Adrenal gland (tissue), 12 donors: ENCODE data around the gene PRR16. TPM values are rescaled to one million over a fixed set of nuclear protein-coding genes. Genes with fewer than 3 reads are reported as not detected.

Experiments
- DNase-seq, 7 donors: peaks; one replicate each; pipeline ENCODE4 v3.0.0-alpha.2; 2019 to 2020
- H3K27ac ChIP-seq, 5 donors: fragments of 200-600 bp; sonication (generic) in 4 of 5; 1 replicate in 3 of 5; 2 replicates in 2 of 5; pipeline versions ENCODE4 v1.5.1 to v1.8.0; 2016 to 2020; ENCODE audit warnings: mild to moderate bottlenecking in 1 of 5
- H3K27me3 ChIP-seq: fragments of 200-600 bp; 2 replicates; pipeline ENCODE4 v1.8.0; 2021
- H3K36me3 ChIP-seq, 2 donors: fragments of 200-600 bp; replicated peaks in 1 of 2; 1 replicate in 1 of 2; 2 replicates in 1 of 2; pipeline versions ENCODE4 v1.5.1 to v1.8.0; 2018 to 2022
- H3K4me1 ChIP-seq, 2 donors: fragments of 200-600 bp; replicated peaks in 1 of 2; 1 replicate in 1 of 2; 2 replicates in 1 of 2; pipeline versions ENCODE4 v1.5.1 to v1.8.0; 2018 to 2021
- H3K4me3 ChIP-seq, 4 donors: fragments of 200-600 bp; sonication (generic) in 3 of 4; one replicate each; pipeline ENCODE4 v1.5.1; 2016 to 2018
- H3K9me3 ChIP-seq, 3 donors: fragments of 200-600 bp; sonication (generic) in 1 of 3; replicated peaks in 1 of 3; 1 replicate in 2 of 3; 2 replicates in 1 of 3; pipeline versions ENCODE4 v1.5.1 to v1.8.0; 2016 to 2021
- CTCF ChIP-seq, 6 experiments: fragments of 450-650 bp in 4 of 6; fragments of 200-600 bp in 2 of 6; sonication (generic) in 1 of 6; IDR thresholded peaks; 1 replicate in 5 of 6; 2 replicates in 1 of 6; pipeline versions ENCODE4 v1.5.1 to v1.8.0; 2016 to 2021; ENCODE audit warnings: antibody characterized with exemption in 6 of 6, mild to moderate bottlenecking in 2 of 6, moderate library complexity in 1 of 6
- POLR2A ChIP-seq, 2 donors: fragments of 450-650 bp; IDR thresholded peaks; one replicate each; pipeline ENCODE4 v1.6.1; 2017; ENCODE audit warnings: antibody characterized with exemption in 2 of 2, mild to moderate bottlenecking in 2 of 2, moderate library complexity in 1 of 2
- whole genome bisulfite sequencing, 4 donors: extraction: QIAGEN DNeasy Blood & Tissue Kit in 2 of 4; methylation state at CpG; one replicate each; pipeline versions ENCODE4 v1.1.5 to v1.1.7; 2013 to 2017; 5-methylcytosine and 5-hydroxymethylcytosine counted together
- intact Hi-C, 2 donors: fragments of 100-400 bp; cut with DNase I; formaldehyde crosslinking; loops; one replicate each; pipeline versions ENCODE4 v1.14.1 to v1.15.0; 2022 to 2023
- polyA plus RNA-seq, 3 donors: library from polyadenylated mRNA; stranded (reverse); fragments of 200-250 nt in 2 of 3; fragments of 350-450 nt in 1 of 3; fragmentation: Illumina TruSeq in 1 of 3; extraction: RNeasy Lipid Tissue Mini Kit (QIAGEN cat#74804) in 1 of 3; gene quantifications; one replicate each; pipeline ENCODE4 v1.2.3, GENCODE V29; 2013 to 2014
- total RNA-seq, 9 donors: library from RNA; depleted of rRNA in 4 of 9; stranded (reverse); fragments of >200 nt in 4 of 9; fragments of 120-200 nt in 1 of 9; fragmentation: NEBNext Ultra II Directional in 1 of 9; extraction: Animal tissue kit (Norgen Biotek cat#: 25700) in 1 of 9; gene quantifications; one replicate each; pipeline versions ENCODE4 v1.1.0 to v1.2.4, GENCODE V29; 2013 to 2023
- donor health status: healthy with polysubstance abuse.
- donor health status: Bipolar disorder and iron deficiency.
- donor health status: DM: yes; HTN: yes; CAD: no.
- donor health status: DM: no; HTN: no; CAD: no.
- donor health status: DM: no; HTN: no; CAD: no.
- donor health status: DM: yes; HTN: yes; CAD: no.

Gene PRR16
- total and polyA plus RNA-seq, 12 donors = 0.17 to 22.6 (median 3.0) TPM

DNA sequence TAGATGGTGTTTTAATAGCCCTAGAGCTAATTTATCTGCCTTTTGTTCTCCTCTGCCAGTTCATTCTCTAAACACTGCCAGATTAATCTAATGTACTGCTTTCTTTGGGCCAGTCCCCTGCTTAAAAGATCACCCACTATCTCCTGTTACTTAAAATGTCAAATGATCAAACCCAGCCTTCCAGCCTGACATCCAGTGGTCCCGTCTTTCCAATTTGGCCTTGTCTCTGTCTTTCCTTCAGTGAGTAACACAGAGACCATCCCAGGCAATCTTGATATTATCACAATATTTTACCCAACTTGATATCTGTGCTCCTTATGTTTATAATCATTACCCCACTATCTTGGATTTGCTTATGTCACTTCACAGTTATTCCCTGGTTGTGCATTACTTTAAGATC lies 12.0 kb downstream of the PRR16 start:
- no peak for DNase-seq

GRCh38 chr5:120479066-120479465 lies 15.0 kb downstream of the PRR16 start:
- no peaks in the 10 kb centered on the region for H3K4me1 ChIP-seq
- no peak for TF ChIP-seq CTCF (IDR thresholded peaks at IDR 0.05)
- TF ChIP-seq POLR2A (IDR thresholded peaks at IDR 0.05) = no peak
- H3K27me3 ChIP-seq = no peaks in the 10 kb centered on the region
- intact Hi-C loops = no loop called here
- H3K36me3 ChIP-seq = no peaks in the 10 kb centered on the region
- no peak overlapping the region for H3K27ac ChIP-seq
- no peaks in the 10 kb centered on the region for H3K9me3 ChIP-seq
- no peak for DNase-seq
- H3K4me3 ChIP-seq = no peak overlapping the region
- 67 to 85% (median 77%) methylated on average over 4 of the region's 4 CpGs for WGBS, 4 donors

More for the DNA sequence above, 12.0 kb downstream of the PRR16 start:
- intact Hi-C loops = no loop called here
- H3K36me3 ChIP-seq = no peaks in the 10 kb centered on the region
- no peak overlapping the region for H3K27ac ChIP-seq
- H3K27me3 ChIP-seq = no peaks in the 10 kb centered on the region
- 53 to 59% (median 56%) methylated on average over 1 of the region's 1 CpG for WGBS, 4 donors
- no peaks in the 10 kb centered on the region for H3K9me3 ChIP-seq
- no peaks in the 10 kb centered on the region for H3K4me1 ChIP-seq
- H3K4me3 ChIP-seq = no peak overlapping the region
- no peak for TF ChIP-seq CTCF (IDR thresholded peaks at IDR 0.05)
- TF ChIP-seq POLR2A (IDR thresholded peaks at IDR 0.05) = no peak

DNA sequence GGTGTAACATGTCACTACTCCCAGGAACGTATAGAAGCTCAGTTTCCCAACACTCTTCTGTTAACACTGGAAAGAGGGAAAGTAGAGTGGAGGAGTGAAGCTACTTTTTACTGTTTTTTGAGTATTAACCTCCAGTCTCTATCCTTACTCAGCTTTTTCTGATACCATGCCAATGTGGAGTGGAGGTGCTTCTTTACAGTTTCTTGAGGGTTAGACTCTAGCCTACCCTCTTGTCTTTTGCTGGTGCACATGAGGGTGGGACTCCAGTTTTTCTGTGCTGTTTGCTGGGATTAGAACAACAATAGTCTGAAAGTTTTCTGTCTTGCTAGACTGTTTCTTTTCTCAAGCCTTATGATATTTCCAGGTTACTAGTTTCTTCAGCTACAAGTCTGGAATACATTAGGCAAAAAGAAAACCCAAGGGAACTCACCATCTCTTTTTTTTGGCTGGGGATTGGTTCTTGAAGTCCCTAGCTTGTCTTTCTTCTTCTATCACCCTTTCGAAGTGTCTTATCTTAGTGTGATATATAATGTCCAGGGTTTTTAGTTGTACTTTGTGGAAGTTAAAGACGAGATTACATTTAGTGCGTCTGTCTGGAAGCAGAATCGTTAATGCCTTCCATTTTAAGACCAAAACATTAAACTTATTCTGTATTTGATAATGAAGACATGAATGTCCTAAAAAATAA lies 35.9 kb downstream of the PRR16 start:
- no peak overlapping the region for H3K4me3 ChIP-seq
- 69 to 76% (median 72%) methylated on average over 5 of the region's 5 CpGs for WGBS, 4 donors
- H3K9me3 ChIP-seq = no peaks in the 10 kb centered on the region
- no peak overlapping the region for H3K27ac ChIP-seq
- TF ChIP-seq POLR2A (IDR thresholded peaks at IDR 0.05) (no peak), CTCF (IDR thresholded peaks at IDR 0.05) (no peak)
- DNase-seq = no peak
- H3K36me3 ChIP-seq = no peaks in the 10 kb centered on the region
- no peaks in the 10 kb centered on the region for H3K27me3 ChIP-seq
- intact Hi-C loops = no loop called here
- no peaks in the 10 kb centered on the region for H3K4me1 ChIP-seq

- Histone ChIP-seq H3K4me3 (no peak overlapping the region), H3K36me3 (no peaks in the 10 kb centered on the region), H3K9me3 (no peaks in the 10 kb centered on the region), H3K4me1 (no peaks in the 10 kb centered on the region), H3K27ac (no peak overlapping the region), H3K27me3 (no peaks in the 10 kb centered on the region)
- 47 to 60% (median 52%) methylated on average over 4 of the region's 4 CpGs for WGBS, 4 donors
- TF ChIP-seq POLR2A (IDR thresholded peaks at IDR 0.05) (no peak), CTCF (IDR thresholded peaks at IDR 0.05) (no peak)
- no peak for DNase-seq
- intact Hi-C loops = no loop called here
Observed at GRCh38 chr5:120502531-120502930, 38.4 kb downstream of the PRR16 start.
